ENCODE data around the gene ERC2.

The ERC2 gene

GRCh38 chr3:55471084-55471483 is 997.2 kb downstream of the ERC2 start:
- DNase-seq (ENCODE audit: low read depth) = no peak

- no peak for DNase-seq (ENCODE audit: low read depth)
Observed at GRCh38 chr3:55469957-55470526, 998.2 kb downstream of the ERC2 start.

DNA sequence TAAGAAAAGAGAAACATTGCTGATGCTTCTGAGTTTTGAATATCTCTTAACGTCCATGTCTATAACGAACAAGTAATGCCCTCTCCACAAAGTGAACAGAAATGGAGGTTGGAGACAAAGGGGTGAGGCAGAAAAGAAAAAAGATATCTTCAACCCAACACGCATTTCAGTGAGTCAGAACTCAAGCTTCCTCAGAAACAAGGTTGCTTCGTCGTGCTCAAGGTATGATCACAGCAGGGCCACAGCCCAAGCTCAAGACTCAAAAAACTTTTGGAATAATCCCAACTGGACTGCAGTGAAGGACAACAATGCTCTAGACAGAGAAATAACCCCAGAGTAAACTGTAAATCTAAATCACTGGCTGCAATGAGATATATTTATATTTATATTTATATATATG is 1000.0 kb downstream of the ERC2 start:
- DNase-seq (ENCODE audit: low read depth) = no peak

- no peak for DNase-seq (ENCODE audit: low read depth)
Observed at GRCh38 chr3:55467099-55467498, 1001.2 kb downstream of the ERC2 start.

GRCh38 chr3:55466526-55466925 is 1001.7 kb downstream of the ERC2 start:
- DNase-seq (ENCODE audit: low read depth) = no peak

DNA sequence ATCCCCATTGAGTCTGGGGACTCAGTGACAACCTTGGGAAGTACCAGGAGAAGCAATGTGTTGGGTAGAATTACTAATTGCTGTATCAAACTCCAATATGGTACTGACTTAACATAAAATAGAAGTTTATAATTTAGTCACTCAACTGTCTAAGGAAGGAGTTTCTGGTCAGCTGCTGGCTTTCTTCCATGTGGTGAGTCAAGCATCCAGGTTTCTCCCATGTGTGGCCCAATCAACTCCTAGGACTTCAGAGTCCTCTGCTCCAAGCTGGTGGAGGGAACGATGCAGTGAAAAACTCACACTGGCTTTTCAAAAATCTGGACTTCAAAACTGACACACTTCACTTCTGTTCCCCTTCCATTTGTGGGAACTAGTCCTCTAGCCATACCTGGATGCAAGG is 1006.4 kb downstream of the ERC2 start:
- DNase-seq (ENCODE audit: low read depth) = no peak

DNA sequence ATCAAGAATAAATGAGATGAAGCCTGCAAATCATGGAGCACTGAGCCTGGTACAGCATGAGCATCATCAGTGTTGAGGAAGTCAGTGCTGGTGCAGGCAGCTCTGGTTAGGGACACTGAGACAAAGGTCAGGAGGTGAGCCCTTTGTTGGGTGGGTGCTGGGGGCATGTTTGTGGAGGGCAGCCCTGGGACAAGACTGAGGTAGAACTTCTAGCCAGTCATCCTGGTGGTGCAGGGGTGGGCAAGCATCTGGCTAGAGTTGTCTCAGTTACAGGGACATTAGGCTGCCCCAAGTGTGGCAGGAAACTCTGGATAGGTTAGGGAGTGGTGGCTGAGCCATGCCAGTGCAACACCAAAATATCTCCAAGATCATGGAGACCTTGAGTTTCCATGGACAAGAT is 1008.4 kb downstream of the ERC2 start:
- no peak for DNase-seq (ENCODE audit: low read depth)

Data from T-helper 22 cell (primary cell).